Upper lobe of right lung (tissue), 1 donor: ENCODE results near the gene FRY. TPM values are rescaled to one million over a fixed set of nuclear protein-coding genes. Genes with fewer than 3 reads are reported as not detected.

Experiments used
- ATAC-seq: fragments of 200-7000 bp; cut with Tn5 transposase; one replicate; pipeline ENCODE4 v1.9.1; 2020; ENCODE audit warnings: mild to moderate bottlenecking, moderate library complexity
- DNase-seq: peaks from one replicate; pipeline ENCODE4 v3.0.0-alpha.2; 2020
- H3K27ac ChIP-seq: fragments of 200-600 bp; one replicate; pipeline ENCODE4 v1.8.0; 2022
- H3K27me3 ChIP-seq: fragments of 200-600 bp; one replicate; pipeline ENCODE4 v1.8.0; 2022; ENCODE audit warnings: mild to moderate bottlenecking
- H3K36me3 ChIP-seq: fragments of 200-600 bp; one replicate; pipeline ENCODE4 v1.8.0; 2022
- H3K4me1 ChIP-seq: fragments of 200-600 bp; one replicate; pipeline ENCODE4 v1.8.0; 2022
- H3K4me3 ChIP-seq: fragments of 200-600 bp; one replicate; pipeline ENCODE4 v1.8.0; 2022; ENCODE audit warnings: mild to moderate bottlenecking
- H3K9me3 ChIP-seq: fragments of 200-600 bp; one replicate; pipeline ENCODE4 v1.8.0; 2022
- intact Hi-C: fragments of 100-400 bp; cut with DNase I; formaldehyde crosslinking; loops from one replicate; pipeline ENCODE4 v1.11.0; 2022
- total RNA-seq: library from RNA; stranded (reverse); fragmentation: NEBNext Ultra II Directional; extraction: Animal tissue kit (Norgen Biotek cat#: 25700); gene quantifications from one replicate; pipeline ENCODE4 v1.2.1, GENCODE V29; 2021
- TF ChIP-seq, protein P1 (sequence below): fragments of 200-600 bp; IDR thresholded peaks from one replicate; pipeline ENCODE4 v1.8.0; 2022; ENCODE audit warnings: antibody characterized with exemption
- donor health status: DM: no; HTN: yes; CAD: no; lungs with severe emphysema.

FRY gene
- total RNA-seq, 1 donor from 2014 or later, result 76.6 TPM

GRCh38 chr13:32001154-32001768 lies 30.3 kb upstream of the FRY start:
- ATAC-seq, result peak; percentile 93
- Histone ChIP-seq H3K27ac (no peak overlapping the region), H3K4me1 (peaks cover 6% of the 10 kb centered on the region), H3K4me3 (no peak overlapping the region), H3K27me3 (no peaks in the 10 kb centered on the region), H3K36me3 (no peaks in the 10 kb centered on the region), H3K9me3 (no peaks in the 10 kb centered on the region)
- TF ChIP-seq, protein P1, sequence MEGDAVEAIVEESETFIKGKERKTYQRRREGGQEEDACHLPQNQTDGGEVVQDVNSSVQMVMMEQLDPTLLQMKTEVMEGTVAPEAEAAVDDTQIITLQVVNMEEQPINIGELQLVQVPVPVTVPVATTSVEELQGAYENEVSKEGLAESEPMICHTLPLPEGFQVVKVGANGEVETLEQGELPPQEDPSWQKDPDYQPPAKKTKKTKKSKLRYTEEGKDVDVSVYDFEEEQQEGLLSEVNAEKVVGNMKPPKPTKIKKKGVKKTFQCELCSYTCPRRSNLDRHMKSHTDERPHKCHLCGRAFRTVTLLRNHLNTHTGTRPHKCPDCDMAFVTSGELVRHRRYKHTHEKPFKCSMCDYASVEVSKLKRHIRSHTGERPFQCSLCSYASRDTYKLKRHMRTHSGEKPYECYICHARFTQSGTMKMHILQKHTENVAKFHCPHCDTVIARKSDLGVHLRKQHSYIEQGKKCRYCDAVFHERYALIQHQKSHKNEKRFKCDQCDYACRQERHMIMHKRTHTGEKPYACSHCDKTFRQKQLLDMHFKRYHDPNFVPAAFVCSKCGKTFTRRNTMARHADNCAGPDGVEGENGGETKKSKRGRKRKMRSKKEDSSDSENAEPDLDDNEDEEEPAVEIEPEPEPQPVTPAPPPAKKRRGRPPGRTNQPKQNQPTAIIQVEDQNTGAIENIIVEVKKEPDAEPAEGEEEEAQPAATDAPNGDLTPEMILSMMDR, result peak; percentile 63
- intact Hi-C loops, result no loop called here
- no peak for DNase-seq

DNA sequence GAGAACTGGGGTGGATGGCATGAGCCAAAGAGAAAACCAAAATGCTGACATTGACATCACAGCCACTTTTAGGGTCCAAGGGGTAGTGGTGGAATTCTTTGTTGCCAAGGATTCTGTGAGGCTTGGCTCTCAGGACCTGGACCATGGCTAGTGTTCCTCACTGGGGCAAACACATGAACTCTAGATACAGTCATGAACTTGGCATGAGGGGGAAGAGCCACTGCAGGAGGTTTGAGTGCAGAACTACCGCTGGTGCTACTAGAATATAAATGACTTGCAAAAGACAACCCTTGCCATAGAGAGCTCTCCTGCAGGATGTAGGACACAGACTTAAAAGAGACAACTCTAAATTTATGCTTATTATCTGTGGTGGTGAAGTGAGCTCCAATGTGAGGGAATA lies 29.8 kb upstream of the FRY start:
- TF ChIP-seq, protein P1, result no peak
- H3K9me3 ChIP-seq, result no peaks in the 10 kb centered on the region
- H3K36me3 ChIP-seq, result no peaks in the 10 kb centered on the region
- H3K27ac ChIP-seq, result no peak overlapping the region
- intact Hi-C loops, result no loop called here
- peaks cover 6% of the 10 kb centered on the region for H3K4me1 ChIP-seq
- no peak overlapping the region for H3K4me3 ChIP-seq
- H3K27me3 ChIP-seq, result no peaks in the 10 kb centered on the region
- no peak for DNase-seq
- ATAC-seq, result no peak

GRCh38 chr13:32002873-32003272 lies 28.7 kb upstream of the FRY start:
- H3K27ac ChIP-seq, result no peak overlapping the region
- intact Hi-C loops, result no loop called here

GRCh38 chr13:32007494-32007893 lies 24.1 kb upstream of the FRY start:
- Histone ChIP-seq H3K9me3 (no peaks in the 10 kb centered on the region), H3K36me3 (no peaks in the 10 kb centered on the region), H3K4me3 (no peak overlapping the region), H3K27ac (no peak overlapping the region), H3K4me1 (no peaks in the 10 kb centered on the region), H3K27me3 (no peaks in the 10 kb centered on the region)
- intact Hi-C loops, result no loop called here
- TF ChIP-seq, protein P1, result no peak
- DNase-seq (no peak), ATAC-seq (no peak)

More at GRCh38 chr13:32002873-32003272, 28.7 kb upstream of the FRY start:
- TF ChIP-seq, protein P1, result no peak
- no peak overlapping the region for H3K4me3 ChIP-seq
- peaks cover 6% of the 10 kb centered on the region for H3K4me1 ChIP-seq
- no peaks in the 10 kb centered on the region for H3K27me3 ChIP-seq
- ATAC-seq, result no peak
- DNase-seq, result no peak
- H3K36me3 ChIP-seq, result no peaks in the 10 kb centered on the region
- no peaks in the 10 kb centered on the region for H3K9me3 ChIP-seq

DNA sequence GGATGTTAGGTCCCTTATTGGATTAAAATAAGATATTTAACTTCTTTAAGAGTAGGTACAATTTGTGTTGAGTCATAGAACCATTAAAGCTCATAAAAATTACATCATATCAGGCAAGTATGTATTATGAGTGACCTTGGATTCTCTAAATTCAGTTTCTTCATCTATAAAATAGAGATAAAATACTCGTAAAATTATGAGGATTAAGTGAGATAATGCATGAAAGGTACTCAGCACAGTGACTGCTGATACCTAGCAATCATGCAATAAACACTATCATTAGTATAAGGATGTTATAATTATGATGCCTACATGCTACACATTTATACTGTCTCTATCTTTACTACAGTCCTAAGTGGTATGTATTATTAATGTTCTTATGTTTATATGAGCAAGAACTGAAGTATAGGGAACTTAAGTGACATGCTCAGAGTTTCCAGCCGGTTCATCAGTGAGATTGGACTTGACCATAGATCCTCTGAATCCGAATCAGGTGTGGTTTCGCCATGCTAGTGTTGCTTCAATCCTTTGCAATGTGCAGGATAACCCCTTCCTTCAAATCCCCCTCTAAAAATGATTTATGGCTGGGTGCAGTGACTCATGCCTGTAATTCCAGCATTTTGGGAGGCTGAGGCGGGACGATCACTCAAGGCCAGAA lies 22.9 kb upstream of the FRY start:
- H3K4me1 ChIP-seq, result no peaks in the 10 kb centered on the region
- H3K36me3 ChIP-seq, result no peaks in the 10 kb centered on the region
- H3K27me3 ChIP-seq, result no peaks in the 10 kb centered on the region
- intact Hi-C loops, result no loop called here
- H3K9me3 ChIP-seq, result no peaks in the 10 kb centered on the region
- TF ChIP-seq, protein P1, result no peak
- DNase-seq (no peak), ATAC-seq (no peak)
- no peak overlapping the region for H3K27ac ChIP-seq
- no peak overlapping the region for H3K4me3 ChIP-seq
